ENCODE measurements around the gene KRTAP3-1. TPM values are rescaled to one million over a fixed set of nuclear protein-coding genes. Genes with fewer than 3 reads are reported as not detected.

KRTAP3-1 gene
- total and polyA plus RNA-seq, 12 donors = not detected

DNA sequence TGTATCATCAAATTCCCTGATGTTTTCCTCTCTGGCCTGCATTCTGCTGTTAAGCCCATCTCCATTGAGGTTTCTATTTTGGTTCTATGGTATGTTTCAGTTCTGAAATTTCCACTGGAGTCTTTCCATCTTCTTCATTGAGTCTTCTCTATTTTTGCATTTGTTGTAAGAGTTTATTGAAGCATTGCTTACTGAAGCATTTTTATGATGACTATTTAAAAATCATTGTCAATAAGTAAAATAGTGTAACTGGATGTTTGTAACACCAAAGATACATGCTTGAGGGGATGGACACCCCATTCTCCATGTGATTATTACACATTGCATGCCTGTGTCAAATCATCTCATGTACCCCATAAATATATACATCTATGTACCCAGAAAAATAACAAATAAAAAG lies 33.4 kb downstream of the KRTAP3-1 start:
- no peaks in the 10 kb centered on the region for H3K36me3 ChIP-seq
- peaks cover 0 to 4% (median 0%) of the 10 kb centered on the region in 11 donors for H3K9me3 ChIP-seq
- H3K27ac ChIP-seq = no peak overlapping the region
- peaks cover 0 to 34% (median 11%) of the 10 kb centered on the region in 7 donors for H3K27me3 ChIP-seq
- ATAC-seq = no peak
- intact Hi-C loops (cut with DNase I) = no loop called here
- no peak for DNase-seq
- TF ChIP-seq CTCF (IDR thresholded peaks at IDR 0.05) = no peak
- H3K4me1 ChIP-seq = peaks cover 0 to 2% (median 0%) of the 10 kb centered on the region in 9 donors
- no peak overlapping the region for H3K4me3 ChIP-seq

DNA sequence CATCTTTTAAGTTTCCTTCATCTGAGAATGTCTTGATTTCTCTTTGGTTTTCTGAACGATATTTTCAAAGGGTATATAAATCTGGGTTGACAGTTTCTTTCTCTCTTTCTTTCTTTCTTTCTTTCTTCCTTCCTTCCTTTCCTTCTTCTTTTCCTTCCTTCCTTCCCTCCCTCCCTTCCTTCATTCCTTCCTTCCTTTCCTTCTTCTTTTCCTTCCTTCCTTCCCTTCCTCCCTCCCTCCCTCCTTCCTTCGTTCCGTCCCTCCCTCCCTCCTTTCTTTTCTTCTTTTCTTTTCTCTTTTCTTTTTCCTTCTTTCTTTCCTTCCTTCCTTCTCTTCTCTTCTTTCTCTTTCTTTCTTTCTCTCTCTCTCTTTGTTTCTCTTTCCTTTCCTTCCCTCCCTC lies 34.6 kb downstream of the KRTAP3-1 start:
- Histone ChIP-seq H3K27me3 (peaks cover 0 to 33% (median 11%) of the 10 kb centered on the region in 7 donors), H3K36me3 (no peaks in the 10 kb centered on the region), H3K9me3 (peaks cover 0 to 7% (median 0%) of the 10 kb centered on the region in 11 donors), H3K4me1 (no peaks in the 10 kb centered on the region), H3K27ac (no peak overlapping the region), H3K4me3 (no peak overlapping the region)
- DNase-seq (no peak), ATAC-seq (no peak)
- TF ChIP-seq CTCF (IDR thresholded peaks at IDR 0.05) = no peak
- WGBS, 2 donors = 90 to 97% methylated on average over 3 of the region's 3 CpGs
- intact Hi-C loops (cut with DNase I) = no loop called here

DNA sequence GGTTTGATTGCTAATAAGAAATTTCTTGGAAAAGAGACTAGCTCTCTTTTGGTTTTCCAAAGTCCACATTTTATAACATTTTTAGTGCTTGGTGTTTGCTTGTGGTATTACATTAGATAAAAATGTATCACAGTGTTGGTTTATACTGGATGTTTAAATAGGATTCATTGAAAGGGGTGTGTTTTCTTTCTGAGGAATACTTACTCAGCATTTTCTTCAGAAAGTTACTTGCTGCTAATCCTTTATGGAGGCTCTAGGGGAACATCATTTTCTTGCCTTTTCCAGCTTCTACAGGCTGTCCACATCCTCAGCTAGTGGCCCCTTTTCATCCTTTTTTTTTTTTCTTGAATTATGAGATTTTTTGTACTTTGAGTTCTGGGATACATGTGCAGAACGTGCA lies 41.3 kb downstream of the KRTAP3-1 start:
- intact Hi-C loops (cut with DNase I) = no loop called here
- Histone ChIP-seq H3K9me3 (peaks cover 0 to 13% (median 0%) of the 10 kb centered on the region in 11 donors), H3K36me3 (no peaks in the 10 kb centered on the region), H3K27ac (no peak overlapping the region), H3K27me3 (peaks cover 0 to 11% (median 0%) of the 10 kb centered on the region in 7 donors), H3K4me1 (no peaks in the 10 kb centered on the region), H3K4me3 (no peak overlapping the region)
- ATAC-seq = no peak
- DNase-seq = no peak
- TF ChIP-seq CTCF (IDR thresholded peaks at IDR 0.05) = no peak
- 86 to 93% methylated on average over 1 of the region's 1 CpG for WGBS, 2 donors

GRCh38 chr17:40966848-40967247 lies 42.1 kb downstream of the KRTAP3-1 start, which contains the start of gene KRT39:
Gene KRT39 (minus strand): TSS chr17:40966948. CDS start chr17:40966856, 92 bp downstream.
- Histone ChIP-seq H3K4me3 (no peak within 1 kb of the TSS), H3K9me3 (peaks cover 0 to 13% (median 0%) of the 10 kb centered on the region in 11 donors), H3K4me1 (no peaks in the 10 kb centered on the region), H3K36me3 (no peaks in the 10 kb centered on the region), H3K27ac (no peak within 1 kb of the TSS), H3K27me3 (peaks cover 0 to 15% (median 0%) of the 10 kb centered on the region in 7 donors)
- ATAC-seq = no peak
- WGBS, 2 donors = 68 to 72% methylated on average over 1 of the region's 1 CpG
- TF ChIP-seq CTCF (IDR thresholded peaks at IDR 0.05) = no peak
- DNase-seq = no peak
- intact Hi-C loops (cut with DNase I) = no loop called here
